HG02870 (cell line): Measurements from ENCODE around the gene NGF.
A peak's percentile ranks its signal among the peaks of the same experiment; 100 is the strongest.
"Not testable (repeated sequence)": the region's sequence is repeated elsewhere in the genome, so short reads cannot be mapped to it uniquely, and the experiment has no call there.

ENCODE experiments used
- ATAC-seq: cut with Tn5 transposase; IDR thresholded peaks from one replicate; pipeline ENCODE4 v1.9.1; 2021; ENCODE audit warnings: mild to moderate bottlenecking, moderate library complexity; ENCODE audit not compliant: unreplicated experiment

The NGF gene

DNA sequence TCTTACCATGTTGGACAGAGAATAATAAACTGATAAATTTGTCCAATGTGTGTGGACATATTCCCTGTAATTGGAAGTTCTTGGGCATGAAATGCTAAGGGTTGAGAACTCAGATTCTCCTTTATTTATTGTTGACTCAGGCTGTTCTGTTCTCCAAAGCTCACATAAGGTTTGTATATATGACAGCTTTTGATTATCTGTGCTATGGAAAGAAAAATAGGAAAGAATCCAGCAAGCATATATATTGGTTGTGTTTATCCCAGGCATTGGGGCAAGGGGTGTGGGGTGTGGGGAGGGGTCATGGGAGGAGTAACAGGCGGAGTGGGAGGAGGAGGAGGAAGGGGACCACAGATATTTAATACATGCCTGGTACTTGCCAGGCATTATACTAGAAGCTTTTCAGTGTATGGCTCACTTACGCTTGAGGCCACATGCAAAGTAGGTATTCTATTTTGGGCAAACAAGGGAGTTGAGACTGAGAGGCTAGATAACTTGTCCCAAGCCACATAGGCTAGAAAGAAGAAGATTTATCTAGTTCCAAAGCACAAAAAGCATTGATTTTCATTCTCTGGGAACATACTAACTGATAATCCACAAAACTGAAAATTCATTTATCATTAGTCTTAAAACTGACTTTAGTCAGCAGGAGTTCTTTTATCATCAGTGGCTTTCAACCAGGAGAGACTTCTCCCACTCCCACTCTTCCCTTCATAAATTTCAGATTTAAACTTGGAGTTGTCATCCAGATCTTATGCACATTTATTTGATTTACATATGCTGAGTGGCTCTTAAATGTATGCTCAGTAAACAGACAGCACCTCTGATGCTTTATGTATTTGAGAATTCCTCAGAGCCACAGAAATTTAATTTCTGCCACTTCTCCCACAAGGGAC is 27.2 kb downstream of the NGF start:
- ATAC-seq = peak; percentile 72

DNA sequence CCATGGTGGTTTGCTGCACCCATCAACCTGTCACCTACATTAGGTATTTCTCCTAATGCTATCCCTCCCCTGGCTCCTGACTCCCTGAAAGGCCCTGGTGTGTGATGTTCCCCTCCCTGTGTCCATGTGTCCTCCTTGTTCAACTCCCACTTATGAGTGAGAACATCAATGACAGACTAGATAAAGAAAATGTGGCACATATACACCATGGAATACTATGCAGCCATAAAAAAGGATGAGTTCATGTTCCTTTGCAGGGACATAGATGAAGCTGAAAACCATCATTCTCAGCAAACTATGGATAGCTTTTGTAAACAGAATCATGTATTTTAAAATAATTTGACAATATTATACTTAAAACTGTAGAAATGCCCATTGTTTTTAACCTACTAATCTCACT is 28.5 kb downstream of the NGF start:
- not testable (repeated sequence) for ATAC-seq

DNA sequence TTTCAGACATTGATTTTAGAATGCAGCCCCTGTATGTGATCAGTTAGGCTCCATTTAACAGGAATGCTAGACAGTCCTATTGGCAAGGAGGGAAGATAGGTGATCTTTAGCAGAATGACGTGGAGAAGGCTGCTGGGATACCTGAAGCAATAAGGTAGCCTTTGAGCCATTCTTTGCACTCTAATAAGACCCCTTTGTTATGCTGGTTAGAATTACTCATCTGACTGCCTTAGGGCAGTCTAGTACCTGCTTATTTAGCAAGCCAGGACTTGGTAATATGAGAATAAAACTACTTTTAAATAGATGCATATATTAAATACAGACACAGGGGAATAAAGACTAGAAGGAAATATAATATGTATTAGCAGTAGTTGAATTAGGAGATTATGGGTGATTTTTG is 29.1 kb downstream of the NGF start:
- no peak for ATAC-seq

DNA sequence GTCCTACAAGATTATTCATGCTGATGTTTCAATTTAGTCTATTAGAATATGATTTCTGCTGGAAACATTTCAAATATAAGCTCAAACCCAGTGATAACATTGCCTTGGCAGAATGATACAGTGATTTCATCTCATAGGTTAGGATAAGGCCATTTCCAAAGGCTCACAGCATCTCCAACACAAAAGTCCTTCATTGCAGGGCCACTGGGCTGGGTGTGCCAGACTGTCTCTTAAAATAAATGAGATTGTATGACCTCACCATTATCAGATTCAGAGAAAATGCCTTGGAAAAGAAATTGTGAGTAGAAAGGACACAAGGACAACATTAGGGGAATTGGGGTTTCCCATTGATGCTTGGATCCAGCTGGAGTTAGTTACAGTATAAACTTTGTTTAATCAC is 30.4 kb downstream of the NGF start:
- ATAC-seq = no peak

DNA sequence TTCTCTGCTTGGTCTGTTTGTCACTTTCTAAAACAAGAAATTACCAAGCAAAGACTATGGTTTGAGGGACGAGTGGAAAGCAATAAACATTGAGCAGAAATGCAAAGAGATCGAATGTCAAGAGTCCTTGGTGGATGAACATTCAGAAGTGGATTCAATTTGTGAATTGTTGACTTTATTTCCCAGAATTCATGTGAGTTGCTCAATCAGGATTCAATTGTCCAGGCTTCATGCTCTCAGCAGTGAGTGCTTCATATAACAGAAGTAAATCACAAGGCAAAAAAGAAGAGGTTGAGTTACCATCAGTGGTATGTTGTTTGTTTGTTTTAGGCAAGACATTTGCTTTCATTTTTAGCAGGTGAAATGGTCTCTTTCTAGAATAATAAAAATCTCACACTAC is 31.9 kb downstream of the NGF start:
- ATAC-seq = no peak

DNA sequence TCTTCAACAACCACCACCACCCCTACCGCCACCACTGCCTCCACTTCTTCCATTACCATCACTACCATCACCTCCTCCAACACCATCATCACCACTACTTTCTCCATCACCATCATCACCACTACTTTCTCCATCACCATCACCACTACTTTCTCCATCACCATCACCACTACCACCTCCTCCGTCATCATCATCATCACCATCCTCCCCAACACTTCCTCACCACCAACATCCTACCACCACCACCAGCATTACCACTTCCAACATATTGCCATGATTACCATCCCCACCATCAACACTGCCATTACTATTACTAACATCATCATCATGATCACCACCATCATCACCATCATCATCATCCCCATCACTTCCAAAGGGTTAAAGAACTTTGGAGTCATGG is 34.7 kb downstream of the NGF start:
- no peak for ATAC-seq

DNA sequence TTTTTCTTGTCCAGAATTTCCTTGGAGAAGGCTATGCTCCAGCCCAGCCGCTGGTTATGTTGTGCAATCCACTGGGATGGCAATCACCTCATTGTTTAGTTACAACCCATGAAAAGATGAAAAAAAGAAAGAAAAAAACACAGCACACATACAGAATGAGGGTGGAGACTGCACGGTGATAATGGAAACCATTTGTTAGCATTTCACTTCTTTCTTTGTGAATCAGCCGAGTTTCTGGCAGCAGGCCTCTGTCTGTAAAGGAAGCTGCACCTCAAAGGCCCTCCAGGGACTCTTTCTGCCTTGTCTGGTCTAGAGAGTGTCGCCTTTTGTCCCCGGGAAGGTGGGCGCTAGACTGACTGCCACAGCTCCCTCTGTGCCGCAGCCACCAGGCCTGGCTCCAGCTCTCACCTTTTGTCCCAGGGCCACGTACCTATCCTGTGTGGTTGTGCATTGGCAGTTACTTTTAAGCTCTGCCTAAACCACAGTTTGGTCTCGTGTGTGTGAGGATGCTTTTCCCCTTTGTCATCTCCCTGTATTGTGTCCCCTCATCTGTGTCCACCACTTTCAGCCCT is 35.6 kb downstream of the NGF start:
- ATAC-seq = no peak

DNA sequence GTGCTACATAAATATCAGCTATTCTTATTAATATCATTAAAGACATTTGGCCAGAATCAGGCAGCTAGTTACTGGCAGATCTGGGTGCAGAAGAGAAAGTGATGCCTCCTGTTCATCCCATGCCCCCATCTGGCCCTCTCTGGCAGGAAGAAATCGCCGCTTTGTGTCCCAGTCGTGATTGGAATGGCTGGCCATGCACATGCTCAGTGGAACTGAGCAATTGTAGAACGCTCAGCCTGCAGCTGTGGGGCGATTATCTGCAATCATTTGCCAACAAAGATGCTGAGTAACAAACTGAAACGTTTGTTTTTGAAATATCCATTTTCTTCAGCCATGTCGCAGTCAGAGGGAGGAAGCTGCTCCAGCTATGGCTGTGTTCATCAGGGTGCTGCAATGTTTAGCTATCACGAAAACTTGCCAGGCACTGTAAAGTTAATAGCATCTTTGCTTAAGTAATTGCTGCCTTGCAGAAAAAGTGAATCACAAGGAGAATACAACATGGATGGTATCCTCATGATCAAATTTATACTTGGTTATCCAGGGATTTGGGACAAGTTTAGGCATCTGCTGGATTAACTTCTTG is 36.5 kb downstream of the NGF start:
- no peak for ATAC-seq

DNA sequence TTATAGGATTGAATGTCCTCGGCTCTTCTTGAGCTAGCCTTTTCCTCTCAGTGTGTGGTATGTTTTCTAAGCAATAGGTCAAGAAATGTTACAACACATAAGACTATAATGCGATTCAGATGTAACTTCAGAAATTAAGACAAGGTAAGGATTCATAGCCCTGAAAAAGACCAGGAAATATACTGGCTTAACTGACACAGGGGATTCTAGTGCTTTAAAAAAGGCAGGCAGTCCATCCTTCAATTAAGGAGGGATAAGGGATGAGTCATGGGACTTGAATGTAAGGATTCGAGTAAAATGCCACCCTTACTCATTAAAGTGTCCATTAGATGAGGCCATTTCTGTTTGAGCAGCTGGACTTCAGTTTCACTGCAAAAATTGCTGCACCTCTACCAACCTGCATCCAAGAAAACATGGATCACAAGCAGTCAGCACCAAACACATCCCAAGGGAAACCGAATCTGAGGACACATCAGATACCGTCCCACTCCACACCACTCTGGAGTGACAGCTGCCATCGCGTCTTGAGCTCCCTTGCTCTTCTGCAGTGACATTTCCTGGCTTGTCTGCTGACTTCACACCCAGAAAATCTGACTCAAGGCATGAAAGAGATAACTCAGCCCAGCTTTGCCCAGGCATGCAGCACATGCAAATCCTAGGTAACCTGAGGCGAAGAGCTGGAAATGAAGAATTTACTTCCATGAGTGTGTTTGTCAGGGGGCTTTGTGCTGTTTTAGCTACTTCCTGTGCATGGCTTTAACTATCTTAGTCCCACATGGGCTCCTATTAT is 37.8 kb downstream of the NGF start:
- ATAC-seq = no peak

DNA sequence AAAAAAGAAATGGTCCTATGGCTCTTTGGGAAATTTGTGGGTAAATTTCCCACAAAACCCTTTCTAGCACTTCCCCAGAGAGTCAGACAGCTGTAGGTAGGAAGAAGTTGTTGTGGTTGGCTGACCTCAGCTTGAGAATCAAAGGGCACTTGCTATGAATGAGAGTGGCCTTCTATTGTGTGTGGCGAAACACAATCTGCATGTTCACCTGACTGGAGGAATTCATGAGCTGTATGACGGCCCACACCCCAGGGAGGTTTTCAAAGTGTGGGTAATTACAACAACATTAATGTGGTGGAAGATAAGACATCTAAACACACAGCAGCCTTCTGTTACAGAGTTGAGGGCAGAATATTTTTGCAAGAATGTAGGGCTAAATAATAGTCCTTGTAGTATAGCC is 38.8 kb downstream of the NGF start:
- no peak for ATAC-seq

DNA sequence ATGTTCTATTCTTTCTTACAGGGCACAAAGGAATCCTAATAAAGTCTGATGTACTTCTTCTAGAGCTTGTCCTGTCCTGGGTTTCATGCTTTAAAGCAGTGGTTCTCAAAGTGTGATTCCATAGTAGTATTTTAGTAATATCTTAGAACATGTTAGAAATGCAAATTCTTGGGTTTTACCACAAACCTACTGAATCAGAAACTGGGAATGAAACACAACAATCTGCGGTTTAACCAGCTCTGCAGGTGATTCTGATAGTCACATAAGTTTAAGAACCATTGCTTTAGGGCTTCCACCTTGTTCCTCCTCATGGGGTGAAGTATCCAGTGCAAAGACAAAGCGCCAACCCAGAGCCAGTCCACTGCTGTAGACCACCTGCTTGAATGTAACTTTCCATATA is 41.1 kb downstream of the NGF start:
- peak; percentile 91 for ATAC-seq

DNA sequence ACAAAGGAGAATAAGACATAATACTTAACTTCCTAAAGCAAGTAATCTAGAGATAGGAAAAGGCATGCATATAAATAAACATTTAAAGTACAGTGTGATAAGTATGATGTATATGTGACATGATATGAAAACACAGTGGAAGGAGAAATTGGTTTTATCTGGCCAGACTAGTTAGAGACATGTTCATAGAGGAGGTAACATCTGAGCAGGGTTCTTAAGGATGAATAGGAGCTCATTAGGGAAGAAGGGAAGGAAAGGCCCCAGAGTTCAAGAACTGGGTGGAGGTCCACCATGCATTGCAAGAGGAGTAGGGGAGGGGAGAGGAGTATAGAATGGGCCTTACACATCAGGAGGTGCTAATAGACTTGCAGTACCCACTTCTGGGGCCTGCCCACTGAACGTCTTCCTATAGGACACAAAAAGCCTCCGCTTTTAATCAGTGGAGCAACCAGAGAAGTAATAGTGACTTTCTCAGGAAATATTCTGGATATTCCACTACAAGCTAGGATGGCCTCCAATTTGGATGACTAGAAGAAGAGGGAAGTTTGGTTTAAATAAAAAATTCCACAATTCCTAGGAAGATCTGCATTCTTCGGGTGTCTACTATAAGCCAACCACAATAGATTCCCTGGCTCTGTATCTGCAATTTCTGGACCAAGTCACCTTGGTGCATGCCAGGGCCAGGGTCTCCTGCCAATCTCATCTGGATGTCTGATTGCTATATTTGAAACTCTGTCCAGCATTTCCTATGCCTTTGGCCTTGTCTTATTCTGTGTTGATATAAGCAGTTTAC is 41.9 kb downstream of the NGF start:
- no peak for ATAC-seq

DNA sequence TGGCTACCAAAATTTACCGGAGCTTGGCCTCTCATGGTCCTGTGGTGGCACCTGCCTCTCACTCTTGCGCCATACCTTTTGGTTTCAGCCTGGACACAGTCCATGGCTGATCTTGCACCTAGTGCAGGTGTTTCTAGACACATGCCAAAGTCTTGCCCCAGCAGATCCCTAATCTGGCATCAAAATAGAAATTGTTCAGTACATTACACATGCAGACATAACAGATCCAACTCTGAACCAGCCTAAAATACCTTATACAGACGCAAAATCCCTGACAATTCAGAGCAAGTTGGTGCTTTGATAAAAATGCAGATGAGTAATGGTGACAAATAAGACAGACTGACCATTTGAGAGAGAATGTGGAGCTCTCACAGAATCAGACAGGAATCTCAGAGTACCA is 44.1 kb downstream of the NGF start:
- ATAC-seq = no peak

DNA sequence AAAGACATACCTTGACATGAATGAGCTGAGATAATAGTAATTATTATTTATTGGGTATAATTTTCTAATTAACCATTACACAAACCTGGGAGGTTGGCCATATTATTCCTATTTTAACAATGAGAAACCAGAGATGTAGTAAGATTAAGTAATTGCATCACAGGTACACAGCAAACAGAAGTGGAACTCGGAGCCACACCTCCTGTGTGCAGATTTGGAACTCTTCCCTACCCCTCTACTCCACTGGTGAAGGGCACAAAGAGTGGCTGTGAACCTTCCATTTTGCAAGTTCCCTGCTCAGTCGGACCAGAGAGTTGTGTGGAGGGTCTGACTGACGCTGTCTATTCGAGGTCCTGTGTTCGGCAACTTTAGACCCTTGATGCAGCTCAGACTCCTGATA is 45.0 kb downstream of the NGF start:
- no peak for ATAC-seq

DNA sequence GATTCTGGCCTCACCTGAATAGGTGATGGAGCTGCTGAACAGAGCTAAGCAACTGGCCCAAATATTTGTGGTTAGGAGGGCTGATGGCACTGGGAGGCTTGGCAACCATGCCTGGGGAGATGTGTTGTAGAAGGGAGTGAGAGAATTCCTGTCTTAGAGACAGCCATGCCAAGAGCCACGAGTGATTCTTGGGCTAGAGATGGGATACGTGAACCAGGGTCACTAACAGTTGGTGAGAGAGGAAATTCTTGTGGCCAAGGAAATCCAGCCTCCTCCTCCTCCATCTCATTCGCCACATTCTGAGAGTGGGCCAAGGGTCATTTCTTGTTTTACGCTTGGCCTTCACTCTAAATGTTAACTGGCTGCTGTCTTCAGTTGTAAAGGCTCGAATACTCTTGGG is 46.3 kb downstream of the NGF start:
- no peak for ATAC-seq

DNA sequence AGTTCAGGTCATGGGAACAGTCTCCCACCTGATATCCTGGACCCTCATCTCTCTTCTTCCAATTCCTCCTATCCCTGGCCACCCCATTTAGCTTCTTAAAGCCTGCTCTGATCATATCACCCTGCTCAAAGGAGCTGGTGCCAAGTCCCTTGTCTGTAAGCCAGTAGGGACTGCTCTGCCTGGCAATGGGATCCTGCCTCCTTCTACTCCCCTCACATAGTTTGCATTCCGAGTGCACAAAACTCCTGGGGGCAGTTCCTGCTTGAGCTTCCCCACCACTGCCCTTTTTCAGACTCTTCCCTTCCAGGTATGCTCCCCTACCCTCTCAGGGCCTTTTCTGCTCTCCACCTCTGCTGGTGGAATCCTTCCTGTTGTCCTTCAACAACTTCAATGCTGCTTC is 48.1 kb downstream of the NGF start:
- ATAC-seq = no peak

DNA sequence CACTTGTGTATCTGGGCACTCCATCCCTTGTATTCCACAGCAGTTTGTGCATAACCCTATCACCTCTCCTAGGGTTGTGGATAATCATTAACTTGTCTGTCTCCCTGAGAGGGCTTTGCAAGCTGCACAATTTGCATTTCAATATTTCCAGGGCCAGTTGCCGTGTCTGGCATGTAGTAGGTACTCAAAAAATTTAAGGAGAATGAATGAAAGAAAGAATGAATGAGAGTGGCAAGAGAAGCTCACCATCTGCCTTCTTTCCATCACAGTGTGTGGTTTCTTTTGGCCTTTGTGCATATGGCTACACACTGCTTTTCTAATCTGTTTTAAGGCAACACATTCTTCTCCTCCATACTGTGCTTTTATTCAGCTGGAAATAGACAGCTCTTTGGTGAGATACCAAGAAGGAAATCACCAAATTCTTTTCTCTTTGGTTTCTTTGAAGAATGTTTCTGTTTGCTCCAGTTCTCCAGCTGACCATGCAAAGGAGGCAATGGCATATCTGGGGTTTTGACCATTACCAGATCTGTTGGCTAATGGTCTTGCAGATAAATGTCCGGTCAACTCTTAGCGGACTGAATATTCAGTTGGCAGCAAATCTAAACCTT is 49.4 kb downstream of the NGF start:
- ATAC-seq = no peak

DNA sequence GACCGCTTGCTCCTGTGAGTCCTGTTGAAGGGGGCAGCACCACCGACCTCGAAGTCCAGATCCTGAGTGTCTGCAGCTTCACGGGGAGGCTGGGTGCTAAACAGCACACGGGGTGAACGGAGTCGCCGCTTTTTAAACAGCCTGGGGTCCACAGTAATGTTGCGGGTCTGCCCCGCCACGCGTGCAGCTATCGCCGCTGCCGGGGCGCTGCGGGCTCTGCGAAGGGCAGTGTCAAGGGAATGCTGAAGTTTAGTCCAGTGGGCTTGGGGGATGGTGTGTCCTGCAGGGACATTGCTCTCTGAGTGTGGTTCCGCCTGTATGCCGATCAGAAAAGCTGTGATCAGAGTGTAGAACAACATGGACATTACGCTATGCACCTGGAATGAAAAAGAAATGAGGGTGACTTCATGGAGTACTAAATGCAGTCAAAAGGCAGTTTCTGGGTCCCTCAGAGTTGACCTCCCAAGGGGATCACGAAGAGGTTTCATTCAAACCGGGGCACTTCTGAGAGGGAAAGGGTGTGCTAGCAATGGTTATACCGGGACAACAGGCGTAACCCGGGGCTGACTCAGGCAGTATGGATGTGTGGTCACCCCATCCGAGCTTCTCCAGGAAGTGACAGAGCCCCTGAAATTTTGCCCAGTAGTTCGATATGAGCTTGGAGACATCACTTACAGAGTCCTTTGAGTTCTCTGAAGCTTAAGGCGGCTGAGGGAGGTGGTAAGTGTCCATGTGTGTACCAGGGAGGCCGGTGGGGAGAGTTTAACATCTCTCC is 51.4 kb downstream of the NGF start:
- no peak for ATAC-seq

DNA sequence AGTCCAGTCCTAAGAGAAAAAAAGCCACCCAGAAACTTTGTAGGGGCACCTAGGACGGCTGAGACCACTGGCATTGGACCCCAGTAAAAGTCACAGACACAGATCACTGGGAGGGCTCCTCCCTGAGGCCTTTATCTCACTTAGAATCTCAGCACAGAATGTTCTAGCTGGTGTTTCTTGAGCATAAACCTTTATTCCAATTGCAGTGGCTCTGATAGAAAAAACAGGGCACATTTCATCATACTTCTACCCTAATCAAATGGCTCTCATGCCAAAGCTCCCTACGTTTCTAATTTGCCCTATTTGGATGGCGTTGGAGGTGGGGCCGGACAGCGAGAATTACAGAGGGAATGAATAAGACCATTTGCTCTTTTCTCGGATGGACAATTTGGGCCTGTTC is 53.8 kb downstream of the NGF start:
- no peak for ATAC-seq
